GM12892 (cell line): ENCODE data around the gene WNT9B.

ENCODE experiments used
- POLR2A ChIP-seq: IDR thresholded peaks from 2 replicates; pipeline ENCODE4 v1.6.1; 2011; ENCODE audit warnings: low read depth, low read length, control low read depth
- POLR2AphosphoS5 ChIP-seq: IDR thresholded peaks from 2 replicates; pipeline ENCODE4 v1.6.1; 2011; ENCODE audit warnings: low read depth, low read length, control low read depth
- TAF1 ChIP-seq: IDR thresholded peaks from 2 replicates; pipeline ENCODE4 v1.6.1; 2011; ENCODE audit warnings: low read depth, mild to moderate bottlenecking, control low read depth, low read length, borderline replicate concordance

- no peak for TF ChIP-seq POLR2AphosphoS5
- TF ChIP-seq TAF1: no peak
- TF ChIP-seq POLR2A: no peak
Observed at GRCh38 chr17:46885415-46886309, 34.3 kb downstream of the WNT9B start.
